22Rv1 (cell line): ENCODE data around the gene LILRB4.

Experiments
- H3K27ac ChIP-seq: fragments of 450-650 bp; 2 replicates; pipeline ENCODE4 v1.5.1; 2017
- ZFX ChIP-seq: fragments of 450-650 bp; IDR thresholded peaks from 2 replicates; pipeline ENCODE4 v1.6.1; 2017; ENCODE audit warnings: antibody characterized with exemption, borderline replicate concordance
- TF ChIP-seq, protein P1 (sequence below): fragments of 450-650 bp; IDR thresholded peaks from 2 replicates; pipeline ENCODE4 v1.5.1; 2017; ENCODE audit warnings: mild to moderate bottlenecking

Gene LILRB4

DNA sequence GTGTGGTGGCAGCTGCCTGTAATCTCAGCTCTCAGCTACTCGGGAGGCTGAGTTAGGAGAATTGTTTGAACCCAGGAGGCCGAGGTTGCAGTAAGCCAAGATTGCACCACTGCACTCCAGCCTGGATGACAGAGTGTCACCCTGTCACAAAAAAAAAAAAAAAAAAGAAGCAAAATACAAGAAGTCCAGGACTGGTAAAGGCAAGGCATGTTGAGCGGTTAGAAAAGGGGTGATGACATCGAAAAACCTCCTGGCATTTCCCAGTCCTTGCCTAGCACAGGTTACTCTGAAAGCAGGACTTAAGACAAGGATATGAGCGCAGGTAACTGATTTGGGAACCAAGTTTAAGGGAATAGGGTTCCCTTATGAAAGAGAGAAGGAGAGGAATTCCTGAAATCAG is 2.5 kb upstream of the LILRB4 start:
- TF ChIP-seq, protein P1, sequence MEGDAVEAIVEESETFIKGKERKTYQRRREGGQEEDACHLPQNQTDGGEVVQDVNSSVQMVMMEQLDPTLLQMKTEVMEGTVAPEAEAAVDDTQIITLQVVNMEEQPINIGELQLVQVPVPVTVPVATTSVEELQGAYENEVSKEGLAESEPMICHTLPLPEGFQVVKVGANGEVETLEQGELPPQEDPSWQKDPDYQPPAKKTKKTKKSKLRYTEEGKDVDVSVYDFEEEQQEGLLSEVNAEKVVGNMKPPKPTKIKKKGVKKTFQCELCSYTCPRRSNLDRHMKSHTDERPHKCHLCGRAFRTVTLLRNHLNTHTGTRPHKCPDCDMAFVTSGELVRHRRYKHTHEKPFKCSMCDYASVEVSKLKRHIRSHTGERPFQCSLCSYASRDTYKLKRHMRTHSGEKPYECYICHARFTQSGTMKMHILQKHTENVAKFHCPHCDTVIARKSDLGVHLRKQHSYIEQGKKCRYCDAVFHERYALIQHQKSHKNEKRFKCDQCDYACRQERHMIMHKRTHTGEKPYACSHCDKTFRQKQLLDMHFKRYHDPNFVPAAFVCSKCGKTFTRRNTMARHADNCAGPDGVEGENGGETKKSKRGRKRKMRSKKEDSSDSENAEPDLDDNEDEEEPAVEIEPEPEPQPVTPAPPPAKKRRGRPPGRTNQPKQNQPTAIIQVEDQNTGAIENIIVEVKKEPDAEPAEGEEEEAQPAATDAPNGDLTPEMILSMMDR: no peak
- TF ChIP-seq ZFX: no peak

DNA sequence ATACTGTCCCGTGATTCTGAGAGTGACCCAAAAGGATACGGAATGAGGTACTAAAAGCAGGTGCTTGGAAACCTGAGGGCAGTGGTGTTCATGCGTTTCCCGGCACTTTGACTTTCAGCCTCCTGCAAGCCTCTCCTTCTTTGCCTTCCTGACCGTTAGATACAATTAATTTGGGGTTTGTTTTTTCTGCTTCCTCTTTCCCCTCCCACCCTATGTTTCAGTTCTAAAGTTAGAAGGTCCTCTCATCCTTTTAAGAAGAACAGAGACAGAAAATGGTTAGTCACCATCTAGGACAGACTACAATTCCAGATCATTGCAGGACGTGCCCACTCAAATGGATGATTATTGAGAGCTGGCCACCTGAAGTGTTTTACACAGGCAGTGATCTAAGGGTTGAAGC is 1.8 kb upstream of the LILRB4 start:
- H3K27ac ChIP-seq: no peak overlapping the region
- no peak for TF ChIP-seq ZFX
- TF ChIP-seq, protein P1: no peak

More for the DNA sequence above, 2.5 kb upstream of the LILRB4 start:
- no peak overlapping the region for H3K27ac ChIP-seq

DNA sequence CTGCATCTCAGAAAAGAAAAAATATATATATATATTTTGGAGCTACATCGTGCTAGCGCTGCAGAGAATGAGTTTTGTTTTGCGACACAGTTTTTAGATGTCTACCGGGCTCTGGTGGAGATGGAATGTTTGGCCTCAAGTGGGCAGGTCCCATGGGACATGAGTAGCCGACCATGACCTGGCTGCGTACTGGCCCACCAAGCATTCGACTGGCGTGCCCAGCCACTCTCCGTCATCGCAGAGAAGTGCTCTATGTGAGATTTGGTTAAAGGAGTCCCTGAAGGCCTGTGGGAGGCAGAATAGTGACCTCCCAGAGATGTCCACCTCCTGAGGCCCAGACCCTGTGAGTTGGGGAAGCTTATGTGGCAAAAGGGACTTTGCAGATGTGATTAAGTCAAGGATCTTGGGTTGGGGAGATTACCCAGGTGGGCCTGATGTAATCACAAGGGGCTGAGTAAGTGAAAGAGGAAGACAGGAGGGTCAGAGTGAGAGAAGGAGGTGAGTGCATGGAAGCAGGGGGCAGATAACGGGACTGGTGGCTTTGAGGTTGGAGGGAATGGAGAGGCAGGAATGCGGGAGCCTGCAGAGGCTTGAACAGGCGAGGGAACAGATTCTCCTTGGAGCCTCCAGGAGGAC is 821 bp upstream of the LILRB4 start:
- no peak overlapping the region for H3K27ac ChIP-seq
- TF ChIP-seq ZFX: no peak
- TF ChIP-seq, protein P1: no peak

DNA sequence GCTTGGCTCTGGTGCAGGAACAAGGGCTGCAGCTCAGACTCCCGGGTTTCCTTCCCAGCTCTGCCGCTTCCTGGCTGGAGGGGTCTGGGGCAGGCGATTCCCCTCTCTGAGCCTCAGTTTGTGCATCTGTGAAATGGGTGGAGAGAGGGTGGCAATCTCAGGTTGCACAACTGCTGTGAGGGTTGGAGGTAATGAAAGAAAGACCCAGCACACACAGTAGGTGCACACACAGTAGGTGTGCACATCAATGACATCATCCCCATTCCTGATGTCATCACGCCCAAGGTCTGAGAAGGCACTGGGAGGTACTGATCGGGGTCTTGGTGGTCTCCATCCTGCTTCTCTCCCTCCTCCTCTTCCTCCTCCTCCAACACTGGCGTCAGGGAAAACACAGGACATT is 2.7 kb downstream of the LILRB4 start:
- TF ChIP-seq, protein P1: no peak
- TF ChIP-seq ZFX: no peak
- H3K27ac ChIP-seq: no peak overlapping the region

DNA sequence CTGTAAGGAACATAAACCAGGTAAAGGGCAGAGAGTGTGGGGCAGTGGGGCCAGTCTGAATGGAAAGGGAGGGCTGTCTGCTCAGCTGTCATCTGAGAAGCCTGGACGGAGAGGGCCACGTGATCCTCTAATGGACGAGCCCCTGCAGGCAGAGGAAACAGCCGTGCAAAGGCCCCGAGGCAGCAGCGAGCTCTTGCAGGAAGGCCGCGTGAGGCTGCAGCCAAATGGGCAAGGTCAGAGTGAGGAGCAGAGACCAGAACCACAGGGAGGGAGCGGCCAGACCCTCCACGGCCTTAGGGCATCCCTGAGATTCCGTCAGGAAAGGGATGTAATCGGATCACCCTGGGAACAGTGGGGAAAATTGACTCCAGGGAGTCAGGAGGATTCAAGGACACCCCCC is 4.4 kb downstream of the LILRB4 start:
- H3K27ac ChIP-seq: no peak overlapping the region

DNA sequence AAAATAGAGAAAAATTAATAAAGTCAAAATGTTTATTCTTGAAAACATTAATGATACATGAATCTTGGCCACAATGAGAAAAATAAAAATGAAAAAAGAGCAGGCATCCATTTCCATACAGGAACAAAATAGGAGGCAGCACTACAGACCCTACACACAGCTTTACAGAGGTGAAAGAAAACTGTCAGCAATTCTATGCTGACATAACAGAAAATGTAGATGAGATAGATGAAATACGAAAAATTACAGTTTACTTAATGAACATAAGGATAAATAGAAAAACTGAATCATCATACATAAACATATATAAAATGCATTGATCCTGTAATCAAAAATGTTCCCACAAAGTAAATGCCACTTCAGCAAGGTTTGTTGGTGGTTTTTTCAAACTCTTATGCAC is 5.6 kb downstream of the LILRB4 start:
- no peak overlapping the region for H3K27ac ChIP-seq

More for the DNA sequence above, 4.4 kb downstream of the LILRB4 start:
- TF ChIP-seq, protein P1: no peak
- TF ChIP-seq ZFX: no peak

More for the DNA sequence above, 5.6 kb downstream of the LILRB4 start:
- TF ChIP-seq ZFX: no peak
- TF ChIP-seq, protein P1: no peak
